GM12878 (cell line): ENCODE results near the gene TUSC7. TPM values are rescaled to one million over a fixed set of nuclear protein-coding genes. Genes with fewer than 3 reads are reported as not detected.

Source experiments
- ATAC-seq: fragments of 200-7000 bp; cut with Tn5 transposase; 3 replicates; pipeline ENCODE4 v1.9.1; 2020; ENCODE audit warnings: mild to moderate bottlenecking, moderate library complexity
- BruUV-seq: library from RNA; stranded (reverse); fragments of 400-500 nt; replicated peaks from 2 replicates; lab custom pipeline; 2021; lab: Mats Ljungman, UMichigan
- CTCF ChIA-PET: fragments of 300-600 bp; sonication (Branson Sonifier 250); formaldehyde crosslinking; extraction: SDS; loops from one replicate; lab custom pipeline; 2021; ENCODE audit warnings: inconsistent platforms; lab: Yijun Ruan, JAX
- POLR2A ChIA-PET: fragments of 350-600 bp; formaldehyde crosslinking; extraction: SDS; loops from one replicate; lab custom pipeline; 2021; ENCODE audit warnings: inconsistent platforms; lab: Charles Lee
- RAD21 ChIA-PET: fragments of 300-600 bp; sonication (Branson Sonifier 250); formaldehyde crosslinking; loops from one replicate; lab custom pipeline; 2023; ENCODE audit warnings: antibody characterized with exemption; ENCODE audit not compliant: unreplicated experiment; lab: Charles Lee
- SMC1A ChIA-PET: fragments of 300-600 bp; sonication (Branson Sonifier 250); formaldehyde crosslinking; loops from one replicate; lab custom pipeline; 2023; ENCODE audit not compliant: unreplicated experiment, uncharacterized antibody; lab: Charles Lee
- DNase-seq: peaks from one replicate; pipeline ENCODE4 v3.0.0-alpha.2; 2011; ENCODE audit warnings: low read depth, low spot score
- FAIRE-seq: peaks from 3 replicates; lab custom pipeline; 2011; peaks lifted over from hg19 to GRCh38; lab: Jason Lieb, UNC
- H2AFZ ChIP-seq: 2 replicates; pipeline ENCODE4 v1.6.0; 2011; ENCODE audit warnings: low read depth, low read length, control low read depth; ENCODE audit not compliant: control insufficient read depth
- H3K27ac ChIP-seq: 2 replicates; pipeline ENCODE4 v1.5.1; 2011; ENCODE audit warnings: control low read depth; ENCODE audit not compliant: control insufficient read depth, insufficient read depth
- H3K27me3 ChIP-seq, 2 experiments: replicated peaks in 1 of 2; 2 replicates each; pipeline versions ENCODE4 v1.6.0 to v1.6.1; 2011; ENCODE audit warnings: low read length in 1 of 2; ENCODE audit not compliant: control insufficient read depth in 2 of 2, insufficient read depth in 2 of 2
- H3K36me3 ChIP-seq, 2 experiments: 2 replicates each; pipeline ENCODE4 v1.5.1; 2011; ENCODE audit warnings: low read length in 1 of 2; ENCODE audit not compliant: control insufficient read depth in 2 of 2, insufficient read depth in 2 of 2
- H3K4me1 ChIP-seq: 2 replicates; pipeline ENCODE4 v1.6.1; 2011; ENCODE audit warnings: mild to moderate bottlenecking, low read length, moderate library complexity, mixed read lengths; ENCODE audit not compliant: control insufficient read depth, insufficient read depth
- H3K4me2 ChIP-seq: 2 replicates; pipeline ENCODE4 v1.6.0; 2011; ENCODE audit warnings: control low read depth; ENCODE audit not compliant: control insufficient read depth, insufficient read depth
- H3K4me3 ChIP-seq: fragments of 200-600 bp; sonication (generic); 2 replicates; pipeline ENCODE4 v1.5.1; 2016
- H3K79me2 ChIP-seq: 2 replicates; pipeline ENCODE4 v1.6.0; 2011; ENCODE audit warnings: low read length; ENCODE audit not compliant: control insufficient read depth, insufficient read depth
- H3K9ac ChIP-seq: 2 replicates; pipeline ENCODE4 v1.8.0; 2011; ENCODE audit warnings: low read length, control low read depth, mixed read lengths; ENCODE audit not compliant: control insufficient read depth, insufficient read depth
- H3K9me3 ChIP-seq: replicated peaks from 3 replicates; pipeline ENCODE4 v1.5.1; 2011; ENCODE audit warnings: mild to moderate bottlenecking, low read length; ENCODE audit not compliant: control insufficient read depth, insufficient read depth
- H4K20me1 ChIP-seq: 2 replicates; pipeline ENCODE4 v1.6.0; 2011; ENCODE audit not compliant: control insufficient read depth, insufficient read depth
- CBX5 ChIP-seq: sonication (generic); IDR thresholded peaks from 2 replicates; pipeline ENCODE4 v1.6.1; 2016; ENCODE audit warnings: low read depth, moderate library complexity, mild to moderate bottlenecking, inconsistent platforms
- CHD1 ChIP-seq: IDR thresholded peaks from 2 replicates; pipeline ENCODE4 v1.6.1; 2012; ENCODE audit warnings: low read depth, low read length, improper control_type of control experiment
- CHD2 ChIP-seq: IDR thresholded peaks from 2 replicates; pipeline ENCODE4 v1.6.1; 2011; ENCODE audit warnings: low read depth, low read length, improper control_type of control experiment, borderline replicate concordance
- DPF2 ChIP-seq: fragments of 450-650 bp; IDR thresholded peaks from 2 replicates; pipeline ENCODE4 v1.6.1; 2017; ENCODE audit warnings: mild to moderate bottlenecking
- E2F8 ChIP-seq: fragments of 450-650 bp; IDR thresholded peaks from 2 replicates; pipeline ENCODE4 v1.6.1; 2018; ENCODE audit warnings: mild to moderate bottlenecking, low read depth, moderate library complexity; ENCODE audit not compliant: partially characterized antibody
- EGR1 ChIP-seq, 2 experiments: IDR thresholded peaks; 1 replicate in 1 of 2; 2 replicates in 1 of 2; pipeline ENCODE4 v1.6.1; 2011 to 2012; ENCODE audit warnings: low read depth in 2 of 2, low read length in 2 of 2, borderline replicate concordance in 1 of 2, mild to moderate bottlenecking in 1 of 2, moderate library complexity in 1 of 2
- ETV6 ChIP-seq, 2 experiments: fragments of 450-650 bp in 1 of 2; IDR thresholded peaks in 1 of 2; conservative IDR thresholded peaks in 1 of 2; 2 replicates each; pipeline ENCODE4 v1.6.1; 2014; ENCODE audit warnings: antibody characterized with exemption in 1 of 2, borderline replicate concordance in 1 of 2, low read depth in 1 of 2, mild to moderate bottlenecking in 1 of 2, moderate library complexity in 1 of 2
- GABPA ChIP-seq: IDR thresholded peaks from 2 replicates; pipeline ENCODE4 v1.6.1; 2014; ENCODE audit warnings: antibody characterized with exemption, low read depth, mild to moderate bottlenecking, inconsistent platforms
- IKZF2 ChIP-seq, 2 experiments: fragments of 450-650 bp; IDR thresholded peaks; 2 replicates each; pipeline ENCODE4 v1.6.1; 2017; ENCODE audit warnings: mild to moderate bottlenecking in 2 of 2, moderate library complexity in 2 of 2
- MEF2B ChIP-seq: fragments of 450-650 bp; IDR thresholded peaks from 2 replicates; pipeline ENCODE4 v1.6.1; 2018; ENCODE audit warnings: mild to moderate bottlenecking, moderate library complexity; ENCODE audit not compliant: partially characterized antibody, poor library complexity, severe bottlenecking
- NFYB ChIP-seq: IDR thresholded peaks from 2 replicates; pipeline ENCODE4 v1.6.1; 2011; ENCODE audit warnings: low read depth, mild to moderate bottlenecking, low read length, improper control_type of control experiment, moderate library complexity; ENCODE audit not compliant: insufficient read depth
- NR2C2 ChIP-seq: IDR thresholded peaks from 2 replicates; pipeline ENCODE4 v1.6.1; 2011; ENCODE audit warnings: borderline replicate concordance, low read depth; ENCODE audit not compliant: control insufficient read depth, insufficient read length
- POLR2AphosphoS2 ChIP-seq: IDR thresholded peaks from 2 replicates; pipeline ENCODE4 v1.6.1; 2011; ENCODE audit warnings: low read depth, mild to moderate bottlenecking, low read length, improper control_type of control experiment, moderate library complexity
- SMARCA5 ChIP-seq: fragments of 450-650 bp; IDR thresholded peaks from 2 replicates; pipeline ENCODE4 v1.6.1; 2017; ENCODE audit warnings: mild to moderate bottlenecking
- SP1 ChIP-seq: IDR thresholded peaks from one replicate; pipeline ENCODE4 v1.6.1; 2011; ENCODE audit warnings: low read depth, low read length
- STAT1 ChIP-seq: fragments of 450-650 bp; conservative IDR thresholded peaks from 2 replicates; pipeline ENCODE4 v1.6.1; 2014; ENCODE audit warnings: antibody characterized with exemption, mild to moderate bottlenecking
- SUZ12 ChIP-seq: fragments of 200-600 bp; sonication (generic); IDR thresholded peaks from one replicate; pipeline ENCODE4 v1.6.1; 2018; ENCODE audit warnings: antibody characterized with exemption, mild to moderate bottlenecking; ENCODE audit not compliant: unreplicated experiment
- ZNF384 ChIP-seq: IDR thresholded peaks from 2 replicates; pipeline ENCODE4 v1.6.1; 2012; ENCODE audit warnings: low read depth, mild to moderate bottlenecking, low read length, improper control_type of control experiment, borderline replicate concordance
- in situ Hi-C: fragments of 300-500 bp; cut with MboI; formaldehyde crosslinking; loops from 9 replicates; pipeline ENCODE4 v1.14.3; 2018; ENCODE audit warnings: mixed read lengths
- intact Hi-C: fragments of 100-400 bp; cut with micrococcal nuclease; formaldehyde crosslinking; loops from one replicate; pipeline ENCODE4 v1.14.2; 2022; ENCODE audit not compliant: unreplicated experiment
- polyA plus RNA-seq, 11 experiments: library from polyadenylated mRNA; depleted of rRNA in 4 of 11; unstranded in 6 of 11; stranded (reverse) in 5 of 11; fragments of >200 nt; fragmentation: Nextera tagmentation in 4 of 11; fragmentation: Illumina TruSeq in 1 of 11; extraction: Ambion mirVana in 4 of 11; extraction: Trizol in 1 of 11; gene quantifications; 1 replicate in 1 of 11; 2 replicates in 10 of 11; pipeline versions ENCODE4 v1.2.1 to v1.2.3, GENCODE V29; 2011 to 2016; ENCODE audit warnings: inconsistent platforms in 2 of 11, missing spikeins in 2 of 11, low read depth in 1 of 11
- total RNA-seq, 4 experiments: library from RNA; depleted of rRNA in 3 of 4; stranded (reverse); fragments of >200 nt in 3 of 4; fragmentation: Illumina TruSeq in 1 of 4; extraction: Trizol in 1 of 4; gene quantifications; 2 replicates each; pipeline versions ENCODE4 v1.2.1 to v1.2.3, GENCODE V29; 2013 to 2021
- TF ChIP-seq, protein P1 (sequence below): fragments of 450-650 bp; conservative IDR thresholded peaks from 2 replicates; pipeline ENCODE4 v1.6.1; 2017; ENCODE audit warnings: mild to moderate bottlenecking, moderate library complexity

The TUSC7 gene
- total and polyA plus RNA-seq, 10 of the 15 experiments (the other 5 are each of a cell fraction or from before 2014, with no cell fraction given): not detected

- in situ Hi-C loops: no loop called here
Observed at GRCh38 chr3:116743062-116743461, 33.5 kb downstream of the TUSC7 start.

More at GRCh38 chr3:116743062-116743461, 33.5 kb downstream of the TUSC7 start:
- Histone ChIP-seq H4K20me1 (no peaks in the 10 kb centered on the region; the same call in 1 of the 2 replicates), H3K79me2 (no peaks in the 10 kb centered on the region), H3K9me3 (no peaks in the 10 kb centered on the region), H3K4me1 (no peaks in the 10 kb centered on the region), H3K9ac (no peak overlapping the region)
- ATAC-seq: no peak
- ChIA-PET SMC1A (interaction anchor here (1.7 kb wide), 1 partner anchor 28 kb away, joined by 3 read pairs; no protein-coding TSS in a partner anchor), CTCF (no interaction called here)
- intact Hi-C loops: no loop called here
- FAIRE-seq: no peak
- no peak for TF ChIP-seq CHD2
- TF ChIP-seq CBX5: no peak
- no peak for TF ChIP-seq SP1
- TF ChIP-seq, protein P1, sequence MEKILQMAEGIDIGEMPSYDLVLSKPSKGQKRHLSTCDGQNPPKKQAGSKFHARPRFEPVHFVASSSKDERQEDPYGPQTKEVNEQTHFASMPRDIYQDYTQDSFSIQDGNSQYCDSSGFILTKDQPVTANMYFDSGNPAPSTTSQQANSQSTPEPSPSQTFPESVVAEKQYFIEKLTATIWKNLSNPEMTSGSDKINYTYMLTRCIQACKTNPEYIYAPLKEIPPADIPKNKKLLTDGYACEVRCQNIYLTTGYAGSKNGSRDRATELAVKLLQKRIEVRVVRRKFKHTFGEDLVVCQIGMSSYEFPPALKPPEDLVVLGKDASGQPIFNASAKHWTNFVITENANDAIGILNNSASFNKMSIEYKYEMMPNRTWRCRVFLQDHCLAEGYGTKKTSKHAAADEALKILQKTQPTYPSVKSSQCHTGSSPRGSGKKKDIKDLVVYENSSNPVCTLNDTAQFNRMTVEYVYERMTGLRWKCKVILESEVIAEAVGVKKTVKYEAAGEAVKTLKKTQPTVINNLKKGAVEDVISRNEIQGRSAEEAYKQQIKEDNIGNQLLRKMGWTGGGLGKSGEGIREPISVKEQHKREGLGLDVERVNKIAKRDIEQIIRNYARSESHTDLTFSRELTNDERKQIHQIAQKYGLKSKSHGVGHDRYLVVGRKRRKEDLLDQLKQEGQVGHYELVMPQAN: no peak
- TF ChIP-seq SMARCA5: no peak
- TF ChIP-seq E2F8: no peak
- TF ChIP-seq GABPA: no peak
- no peak for TF ChIP-seq ZNF384
- no peak for TF ChIP-seq POLR2AphosphoS2
- TF ChIP-seq CHD1: no peak
- TF ChIP-seq SUZ12: no peak
- no peak for TF ChIP-seq STAT1
- no peak for TF ChIP-seq NR2C2
- TF ChIP-seq MEF2B: no peak
- TF ChIP-seq IKZF2 (IDR thresholded peaks at IDR 0.05): no peak
- no peak for TF ChIP-seq EGR1 (IDR thresholded peaks at IDR 0.05; ENCODE audit: borderline replicate concordance in 1 of 2, low read depth in 2 of 2, low read length in 2 of 2)
- no peak for TF ChIP-seq DPF2
- no peak for TF ChIP-seq ETV6 (conservative IDR thresholded peaks at IDR 0.05 in 1 of 2, IDR thresholded peaks at IDR 0.05 in 1 of 2; ENCODE audit: borderline replicate concordance in 1 of 2, low read depth in 1 of 2)
- no peak for TF ChIP-seq NFYB
- TF ChIP-seq, all 136 proteins: peak for 0
- ChIA-PET RAD21 (no interaction called here), POLR2A (no interaction called here)
- no peak overlapping the region for H3K27ac ChIP-seq
- no peak overlapping the region for H3K4me2 ChIP-seq
- BruUV-seq: no TSS peak
- H3K4me3 ChIP-seq: no peak overlapping the region
- H3K36me3 ChIP-seq: no peaks in the 10 kb centered on the region
- no peak for DNase-seq
- H3K27me3 ChIP-seq: no peaks in the 10 kb centered on the region
- no peak overlapping the region for H2AFZ ChIP-seq
